HCT116 (cell line): ENCODE measurements around the gene PAQR8. TPM values are rescaled to one million over a fixed set of nuclear protein-coding genes. Genes with fewer than 3 reads are reported as not detected.
A peak's percentile ranks its signal among the peaks of the same experiment; 100 is the strongest.

ENCODE experiments used
- ATAC-seq: fragments of 200-7000 bp; cut with Tn5 transposase; 2 replicates; pipeline ENCODE4 v1.9.1; 2020; ENCODE audit warnings: mild to moderate bottlenecking, moderate library complexity
- BruUV-seq: library from RNA; stranded (reverse); fragments of 400-500 nt; replicated peaks from 2 replicates; lab custom pipeline; 2021; lab: Mats Ljungman, UMichigan
- CTCF ChIA-PET: fragments of 300-600 bp; sonication (Branson Sonifier 250); formaldehyde crosslinking; loops from one replicate; lab custom pipeline; 2021; ENCODE audit warnings: antibody characterized with exemption; lab: Charles Lee
- POLR2A ChIA-PET: fragments of 300-600, 350-600 bp; sonication (Branson Sonifier 250); formaldehyde crosslinking; loops from one replicate; lab custom pipeline; 2021; ENCODE audit warnings: antibody characterized with exemption; lab: Charles Lee
- RAD21 ChIA-PET, 2 experiments: fragments of 300-600 bp; sonication (Branson Sonifier 250); formaldehyde crosslinking; loops; one replicate each; lab custom pipeline; 2023; ENCODE audit warnings: low total read pairs in 2 of 2; ENCODE audit not compliant: uncharacterized antibody in 2 of 2, unreplicated experiment in 2 of 2, low non-redundant PET in 1 of 2; lab: Charles Lee
- DNase-seq: peaks from one replicate; pipeline ENCODE4 v3.0.0-alpha.2; 2010; ENCODE audit warnings: low read depth, low spot score
- H2AFZ ChIP-seq: fragments of 200-600 bp; shearing (Covaris generic), sonication (generic); 2 replicates; pipeline ENCODE4 v1.6.1; 2017; ENCODE audit warnings: low read depth, mixed run types, mixed read lengths, antibody characterized with exemption, low read length; ENCODE audit not compliant: poor library complexity, severe bottlenecking
- H3K27ac ChIP-seq: 2 replicates; pipeline ENCODE4 v1.5.1; 2012; ENCODE audit warnings: low read depth, low read length
- H3K27me3 ChIP-seq: fragments of 200-600 bp; sonication (generic); 2 replicates; pipeline ENCODE4 v1.6.1; 2016; ENCODE audit warnings: mixed run types, low read length, mixed read lengths; ENCODE audit not compliant: insufficient read depth
- H3K36me3 ChIP-seq, 2 experiments: fragments of 200-500 bp in 1 of 2; fragments of 200-600 bp in 1 of 2; sonication (Bioruptor generic) in 1 of 2; sonication (generic) in 1 of 2; 2 replicates each; pipeline versions ENCODE4 v1.5.1 to v1.6.1; 2014 to 2016; ENCODE audit warnings: low read length in 2 of 2, inconsistent platforms in 1 of 2, mixed read lengths in 1 of 2, mixed run types in 1 of 2; ENCODE audit not compliant: insufficient read depth in 2 of 2, control insufficient read depth in 1 of 2
- H3K4me1 ChIP-seq, 2 experiments: fragments of 200-600 bp in 1 of 2; sonication (generic) in 1 of 2; 2 replicates each; pipeline versions ENCODE4 v1.5.1 to v1.6.1; 2012 to 2017; ENCODE audit warnings: low read length in 2 of 2, inconsistent platforms in 1 of 2, mild to moderate bottlenecking in 1 of 2, mixed read lengths in 1 of 2, mixed run types in 1 of 2, moderate library complexity in 1 of 2; ENCODE audit not compliant: insufficient read depth in 2 of 2, control insufficient read depth in 1 of 2
- H3K4me2 ChIP-seq: fragments of 200-600 bp; sonication (generic); 2 replicates; pipeline ENCODE4 v1.6.1; 2017; ENCODE audit warnings: mixed run types, low read length, mixed read lengths
- H3K4me3 ChIP-seq, 2 experiments: fragments of 200-600 bp in 1 of 2; sonication (generic) in 1 of 2; replicated peaks in 1 of 2; 2 replicates each; pipeline ENCODE4 v1.5.1; 2011 to 2016; ENCODE audit warnings: low read length in 2 of 2, control low read depth in 1 of 2, low read depth in 1 of 2, mild to moderate bottlenecking in 1 of 2, mixed read lengths in 1 of 2, mixed run types in 1 of 2
- H3K79me2 ChIP-seq: fragments of 200-600 bp; sonication (generic); 2 replicates; pipeline ENCODE4 v1.6.1; 2017; ENCODE audit warnings: mild to moderate bottlenecking, mixed run types, low read length, moderate library complexity, mixed read lengths; ENCODE audit not compliant: insufficient read depth
- H3K9ac ChIP-seq: fragments of 200-600 bp; sonication (generic); 2 replicates; pipeline ENCODE4 v1.6.1; 2016; ENCODE audit warnings: low read length, mixed read lengths
- H3K9me2 ChIP-seq: fragments of 200-600 bp; sonication (generic), shearing (Covaris generic); 2 replicates; pipeline ENCODE4 v1.6.1; 2017; ENCODE audit warnings: mixed run types, mild to moderate bottlenecking, moderate library complexity; ENCODE audit not compliant: insufficient read depth
- H3K9me3 ChIP-seq, 2 experiments: fragments of 200-500 bp in 1 of 2; fragments of 200-600 bp in 1 of 2; sonication (Bioruptor generic) in 1 of 2; sonication (generic) in 1 of 2; 2 replicates each; pipeline ENCODE4 v1.6.1; 2014 to 2017; ENCODE audit warnings: low read length in 2 of 2, mixed read lengths in 2 of 2, inconsistent platforms in 1 of 2, low read depth in 1 of 2, mild to moderate bottlenecking in 1 of 2, mixed run types in 1 of 2, moderate library complexity in 1 of 2; ENCODE audit not compliant: control insufficient read depth in 1 of 2, insufficient read depth in 1 of 2
- H4K20me1 ChIP-seq: fragments of 200-600 bp; sonication (generic), shearing (Covaris generic); 2 replicates; pipeline ENCODE4 v1.6.1; 2017; ENCODE audit warnings: mixed run types, mild to moderate bottlenecking, moderate library complexity; ENCODE audit not compliant: insufficient read depth
- ATF3 ChIP-seq: IDR thresholded peaks from 2 replicates; pipeline ENCODE4 v1.6.1; 2012
- CEBPB ChIP-seq: IDR thresholded peaks from 2 replicates; pipeline ENCODE4 v1.6.1; 2012; ENCODE audit warnings: low read depth
- ELF1 ChIP-seq: IDR thresholded peaks from 2 replicates; pipeline ENCODE4 v1.6.1; 2012; ENCODE audit warnings: low read depth, borderline replicate concordance
- EZH2 ChIP-seq: fragments of 200-600 bp; sonication (generic); IDR thresholded peaks from 2 replicates; pipeline ENCODE4 v1.6.1; 2017; ENCODE audit warnings: antibody characterized with exemption, mixed run types
- POLR2A ChIP-seq: IDR thresholded peaks from 2 replicates; pipeline ENCODE4 v1.7.0; 2011; ENCODE audit warnings: borderline replicate concordance; ENCODE audit not compliant: insufficient read depth, insufficient read length; ENCODE audit errors: extremely low read depth
- POLR2AphosphoS5 ChIP-seq: IDR thresholded peaks from 2 replicates; pipeline ENCODE4 v1.6.1; 2011; ENCODE audit warnings: mild to moderate bottlenecking, low read depth, low read length, moderate library complexity
- RAD21 ChIP-seq: IDR thresholded peaks from 2 replicates; pipeline ENCODE4 v1.6.1; 2012; ENCODE audit warnings: low read depth, mild to moderate bottlenecking
- SIN3A ChIP-seq: IDR thresholded peaks from 2 replicates; pipeline ENCODE4 v1.6.1; 2012; ENCODE audit warnings: low read depth
- SP1 ChIP-seq: IDR thresholded peaks from 2 replicates; pipeline ENCODE4 v1.6.1; 2012; ENCODE audit warnings: low read depth
- SRF ChIP-seq: IDR thresholded peaks from 2 replicates; pipeline ENCODE4 v1.6.1; 2012; ENCODE audit warnings: low read depth
- TCF7L2 ChIP-seq: IDR thresholded peaks from 2 replicates; pipeline ENCODE4 v1.7.0; 2011; ENCODE audit warnings: borderline replicate concordance, inconsistent platforms; ENCODE audit not compliant: insufficient read depth, insufficient read length; ENCODE audit errors: extremely low read depth
- YY1 ChIP-seq: IDR thresholded peaks from 2 replicates; pipeline ENCODE4 v1.6.1; 2011; ENCODE audit warnings: low read length, low read depth, moderate library complexity, mild to moderate bottlenecking; ENCODE audit not compliant: insufficient replicate concordance; ENCODE audit errors: extremely low read depth
- ZBTB33 ChIP-seq: IDR thresholded peaks from 2 replicates; pipeline ENCODE4 v1.6.1; 2011; ENCODE audit warnings: mild to moderate bottlenecking, low read length, moderate library complexity; ENCODE audit not compliant: insufficient replicate concordance; ENCODE audit errors: extremely low read depth
- ZNF274 ChIP-seq: fragments of 200-500 bp; sonication (Bioruptor generic); IDR thresholded peaks from 2 replicates; pipeline ENCODE4 v1.6.1; 2014; ENCODE audit warnings: mild to moderate bottlenecking, low read depth, low read length, inconsistent platforms
- intact Hi-C: fragments of 100-400 bp; cut with micrococcal nuclease; formaldehyde crosslinking; loops from 2 replicates; pipeline ENCODE4 v1.10.0; 2022
- total RNA-seq: library from RNA; stranded (reverse); gene quantifications from one replicate; pipeline ENCODE4 v1.2.1, GENCODE V29; 2021; ENCODE audit not compliant: unreplicated experiment
- TF ChIP-seq, protein P1 (sequence below), 3 experiments: fragments of 200-600 bp in 1 of 3; sonication (generic) in 1 of 3; IDR thresholded peaks in 2 of 3; conservative IDR thresholded peaks in 1 of 3; 2 replicates each; pipeline ENCODE4 v1.5.1; 2012 to 2017; ENCODE audit warnings: low read depth in 2 of 3, low read length in 2 of 3, antibody characterized with exemption in 1 of 3, borderline replicate concordance in 1 of 3, control low read depth in 1 of 3, mild to moderate bottlenecking in 1 of 3, mixed read lengths in 1 of 3, mixed run types in 1 of 3, moderate library complexity in 1 of 3; ENCODE audit not compliant: insufficient read depth in 1 of 3
- TF ChIP-seq, protein P2 (sequence below): IDR thresholded peaks from 2 replicates; pipeline ENCODE4 v1.6.1; 2012

PAQR8 gene
- total RNA-seq, 1 experiment from 2014 or later, result 5.9 TPM

GRCh38 chr6:52360601-52361413 lies 1.1 kb upstream of the PAQR8 start:
- DNase-seq (no peak), ATAC-seq (no peak)
- no peaks in the 10 kb centered on the region for H4K20me1 ChIP-seq
- no peak overlapping the region for H3K4me3 ChIP-seq
- TF ChIP-seq, protein P1, sequence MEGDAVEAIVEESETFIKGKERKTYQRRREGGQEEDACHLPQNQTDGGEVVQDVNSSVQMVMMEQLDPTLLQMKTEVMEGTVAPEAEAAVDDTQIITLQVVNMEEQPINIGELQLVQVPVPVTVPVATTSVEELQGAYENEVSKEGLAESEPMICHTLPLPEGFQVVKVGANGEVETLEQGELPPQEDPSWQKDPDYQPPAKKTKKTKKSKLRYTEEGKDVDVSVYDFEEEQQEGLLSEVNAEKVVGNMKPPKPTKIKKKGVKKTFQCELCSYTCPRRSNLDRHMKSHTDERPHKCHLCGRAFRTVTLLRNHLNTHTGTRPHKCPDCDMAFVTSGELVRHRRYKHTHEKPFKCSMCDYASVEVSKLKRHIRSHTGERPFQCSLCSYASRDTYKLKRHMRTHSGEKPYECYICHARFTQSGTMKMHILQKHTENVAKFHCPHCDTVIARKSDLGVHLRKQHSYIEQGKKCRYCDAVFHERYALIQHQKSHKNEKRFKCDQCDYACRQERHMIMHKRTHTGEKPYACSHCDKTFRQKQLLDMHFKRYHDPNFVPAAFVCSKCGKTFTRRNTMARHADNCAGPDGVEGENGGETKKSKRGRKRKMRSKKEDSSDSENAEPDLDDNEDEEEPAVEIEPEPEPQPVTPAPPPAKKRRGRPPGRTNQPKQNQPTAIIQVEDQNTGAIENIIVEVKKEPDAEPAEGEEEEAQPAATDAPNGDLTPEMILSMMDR (IDR thresholded peaks at IDR 0.05 in 2 of 3, conservative IDR thresholded peaks at IDR 0.05 in 1 of 3; ENCODE audit: borderline replicate concordance in 1 of 3, insufficient read depth in 1 of 3, low read depth in 2 of 3, low read length in 2 of 3), result no peak
- no peak for TF ChIP-seq SP1
- TF ChIP-seq CEBPB, result no peak
- no peak for TF ChIP-seq SIN3A
- TF ChIP-seq POLR2AphosphoS5, result no peak
- TF ChIP-seq, protein P2, sequence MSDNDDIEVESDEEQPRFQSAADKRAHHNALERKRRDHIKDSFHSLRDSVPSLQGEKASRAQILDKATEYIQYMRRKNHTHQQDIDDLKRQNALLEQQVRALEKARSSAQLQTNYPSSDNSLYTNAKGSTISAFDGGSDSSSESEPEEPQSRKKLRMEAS, result no peak
- TF ChIP-seq ATF3, result no peak
- no peak for TF ChIP-seq TCF7L2
- no peak for TF ChIP-seq SRF
- TF ChIP-seq EZH2, result no peak
- TF ChIP-seq RAD21, result no peak
- TF ChIP-seq POLR2A, result no peak
- no peak for TF ChIP-seq YY1
- no peak for TF ChIP-seq ZBTB33
- no peak for TF ChIP-seq ELF1
- no peak for TF ChIP-seq ZNF274
- BruUV-seq, result no TSS peak
- CTCF ChIA-PET, result no interaction called here
- RAD21 ChIA-PET, result no interaction called here
- H3K27ac ChIP-seq, result no peak overlapping the region
- intact Hi-C loops, result no loop called here
- no peaks in the 10 kb centered on the region for H3K36me3 ChIP-seq
- H3K9me2 ChIP-seq, result peaks cover 5% of the 10 kb centered on the region; the same call in 1 of the 2 replicates
- H3K79me2 ChIP-seq, result peaks cover 13% of the 10 kb centered on the region; the same call in 1 of the 2 replicates
- H3K27me3 ChIP-seq, result no peaks in the 10 kb centered on the region
- 0 out of 2 replicates have a peak overlapping the region, but pooled peaks have one; percentile 89 for H3K9ac ChIP-seq
- peaks cover 3 to 19% of the 10 kb centered on the region in 2 experiments; a peak in 3 of 4 replicates for H3K4me1 ChIP-seq
- POLR2A ChIA-PET, result no interaction called here
- H2AFZ ChIP-seq, result no peak overlapping the region
- H3K4me2 ChIP-seq, result peak overlapping the region; percentile 98
- no peaks in the 10 kb centered on the region for H3K9me3 ChIP-seq
